ENCODE measurements around the gene PSME3IP1.
"Not testable (repeated sequence)": the region's sequence is repeated elsewhere in the genome, so short reads cannot be mapped to it uniquely, and the experiment has no call there.

Gene PSME3IP1, protein sequence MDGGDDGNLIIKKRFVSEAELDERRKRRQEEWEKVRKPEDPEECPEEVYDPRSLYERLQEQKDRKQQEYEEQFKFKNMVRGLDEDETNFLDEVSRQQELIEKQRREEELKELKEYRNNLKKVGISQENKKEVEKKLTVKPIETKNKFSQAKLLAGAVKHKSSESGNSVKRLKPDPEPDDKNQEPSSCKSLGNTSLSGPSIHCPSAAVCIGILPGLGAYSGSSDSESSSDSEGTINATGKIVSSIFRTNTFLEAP

DNA sequence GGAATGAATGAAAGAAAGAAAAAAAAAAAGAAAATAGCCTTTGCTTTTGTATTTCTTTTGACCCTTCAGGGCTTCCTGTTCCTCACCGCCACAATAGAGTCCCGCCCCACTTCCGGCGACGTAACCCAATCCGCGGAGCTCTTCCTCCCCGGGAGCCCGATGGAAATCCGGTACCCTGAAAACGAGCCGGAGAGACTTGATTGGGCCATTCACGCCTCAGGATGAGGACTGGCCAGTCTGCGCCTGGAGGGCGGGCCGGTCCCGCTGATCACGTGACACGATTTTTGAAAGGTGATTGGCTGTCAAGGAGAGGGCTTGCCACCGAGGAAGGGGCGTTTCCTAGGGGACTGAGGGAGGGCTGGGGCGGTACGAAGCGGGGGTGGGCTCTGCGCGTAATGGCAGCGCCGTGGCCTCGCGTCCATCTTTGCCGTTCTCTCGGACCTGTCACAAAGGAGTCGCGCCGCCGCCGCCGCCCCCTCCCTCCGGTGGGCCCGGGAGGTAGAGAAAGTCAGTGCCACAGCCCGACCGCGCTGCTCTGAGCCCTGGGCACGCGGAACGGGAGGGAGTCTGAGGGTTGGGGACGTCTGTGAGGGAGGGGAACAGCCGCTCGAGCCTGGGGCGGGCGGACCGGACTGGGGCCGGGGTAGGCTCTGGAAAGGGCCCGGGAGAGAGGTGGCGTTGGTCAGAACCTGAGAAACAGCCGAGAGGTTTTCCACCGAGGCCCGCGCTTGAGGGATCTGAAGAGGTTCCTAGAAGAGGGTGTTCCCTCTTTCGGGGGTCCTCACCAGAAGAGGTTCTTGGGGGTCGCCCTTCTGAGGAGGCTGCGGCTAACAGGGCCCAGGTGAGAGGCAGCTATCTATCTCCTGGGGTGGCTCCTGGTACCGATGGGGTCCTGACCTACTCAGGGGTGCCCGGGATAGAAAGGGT lies at the start of gene PSME3IP1, which contains the start of gene RSPRY1:
PSME3IP1 (minus strand) TSS at position 95 of the 927 bp plus-strand sequence. CDS start 12,185 bp downstream, outside the sequence.
RSPRY1 (plus strand) TSS at position 385 of the 927 bp plus-strand sequence. CDS start 18,330 bp downstream, outside the sequence.
- peak; percentile 95 for DNase-seq

DNA sequence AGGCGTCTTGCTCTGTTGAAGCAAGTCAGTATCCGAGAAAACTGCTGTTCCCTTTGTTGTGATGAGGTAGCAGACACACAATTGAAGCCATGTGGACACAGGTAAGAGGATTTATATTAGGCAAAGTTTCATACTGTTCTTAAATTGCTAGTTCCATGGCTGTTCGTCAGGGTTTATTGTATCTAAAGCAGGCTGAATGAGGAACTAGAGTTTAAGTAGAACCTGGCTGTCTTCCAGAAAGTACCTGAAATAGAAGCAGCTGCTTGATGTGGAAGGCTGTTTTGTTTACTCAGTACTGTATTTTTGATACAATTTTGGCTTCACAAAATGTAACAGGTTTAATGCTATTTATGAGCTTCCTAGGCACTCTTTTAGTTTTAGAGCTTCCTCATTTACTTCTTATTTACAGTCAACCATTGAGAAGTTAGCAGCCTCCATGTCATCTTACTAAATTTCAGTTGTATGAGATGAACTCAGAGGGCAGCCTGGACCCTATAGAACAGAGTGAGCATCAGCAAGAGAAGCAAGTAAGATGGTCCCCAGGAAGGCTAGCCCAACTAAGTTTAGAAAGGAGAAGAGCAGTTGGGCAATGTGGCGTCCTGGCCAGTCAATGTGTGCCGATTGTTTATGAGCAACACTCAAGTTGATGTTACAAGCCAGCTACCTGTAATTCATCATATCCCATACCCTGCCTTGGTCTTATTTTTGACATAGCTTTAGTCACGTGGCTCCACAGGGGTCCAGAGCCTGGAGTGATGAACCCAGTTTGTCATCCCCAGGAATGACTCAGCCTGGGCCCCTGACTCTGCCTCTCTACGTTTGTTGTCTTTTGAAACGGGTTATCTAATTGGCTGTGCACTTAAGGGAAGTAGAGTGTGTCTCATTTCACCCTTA lies 49.5 kb upstream of the PSME3IP1 start:
- DNase-seq: peak; percentile 93

DNA sequence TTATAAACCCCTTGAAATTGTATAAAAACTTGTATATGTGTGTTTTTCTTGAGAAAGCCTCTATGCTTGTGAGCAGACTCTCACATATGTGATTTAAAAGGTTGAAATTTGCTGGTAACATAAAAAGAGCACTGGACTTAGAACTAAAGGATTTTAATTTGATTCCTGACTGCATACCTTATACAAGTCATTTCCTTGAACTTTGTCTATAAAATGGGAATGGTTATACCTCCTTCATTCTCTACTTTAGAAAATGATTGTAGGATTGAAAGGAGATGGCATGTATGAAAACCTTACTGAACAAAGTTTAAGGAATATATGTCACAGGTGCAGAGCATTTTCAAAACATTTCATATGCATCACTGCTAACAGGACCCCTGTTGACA lies 48.9 kb upstream of the PSME3IP1 start:
- DNase-seq: no peak

DNA sequence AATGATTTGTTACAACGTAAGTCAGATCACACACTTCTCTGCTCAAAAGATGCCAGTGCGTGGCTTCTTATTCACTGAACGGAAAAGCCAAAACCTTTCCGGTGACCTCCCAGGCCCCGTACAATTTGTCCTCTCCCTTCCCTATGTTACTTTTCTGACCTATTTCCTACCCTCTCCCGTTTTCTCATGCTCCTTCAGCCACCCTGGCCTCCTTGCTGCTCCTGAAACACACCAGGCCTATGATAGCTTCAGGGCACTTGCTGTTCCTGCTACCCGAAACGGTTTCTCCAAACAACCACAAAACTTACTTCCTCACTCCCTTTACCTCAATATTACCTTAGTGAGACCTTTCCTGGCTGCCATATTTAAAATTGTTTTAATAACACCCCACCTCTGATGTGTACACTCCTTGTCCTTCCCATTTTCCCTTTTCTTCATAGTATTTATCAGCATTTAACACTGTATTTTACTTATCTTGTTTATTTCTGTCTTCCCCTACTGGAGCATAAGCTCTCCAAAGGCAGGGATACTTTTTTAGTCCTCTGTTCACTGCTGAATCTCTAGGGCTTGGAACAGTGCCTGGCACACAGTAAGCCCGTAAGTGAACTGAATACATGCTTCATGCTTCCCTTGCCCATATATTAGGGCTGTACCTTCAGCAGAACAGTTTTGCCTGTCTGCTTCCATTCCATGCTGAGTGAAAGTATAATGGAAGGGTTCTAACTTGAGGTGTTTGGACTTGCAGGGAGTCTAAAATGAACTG lies 48.3 kb upstream of the PSME3IP1 start:
- no peak for DNase-seq

DNA sequence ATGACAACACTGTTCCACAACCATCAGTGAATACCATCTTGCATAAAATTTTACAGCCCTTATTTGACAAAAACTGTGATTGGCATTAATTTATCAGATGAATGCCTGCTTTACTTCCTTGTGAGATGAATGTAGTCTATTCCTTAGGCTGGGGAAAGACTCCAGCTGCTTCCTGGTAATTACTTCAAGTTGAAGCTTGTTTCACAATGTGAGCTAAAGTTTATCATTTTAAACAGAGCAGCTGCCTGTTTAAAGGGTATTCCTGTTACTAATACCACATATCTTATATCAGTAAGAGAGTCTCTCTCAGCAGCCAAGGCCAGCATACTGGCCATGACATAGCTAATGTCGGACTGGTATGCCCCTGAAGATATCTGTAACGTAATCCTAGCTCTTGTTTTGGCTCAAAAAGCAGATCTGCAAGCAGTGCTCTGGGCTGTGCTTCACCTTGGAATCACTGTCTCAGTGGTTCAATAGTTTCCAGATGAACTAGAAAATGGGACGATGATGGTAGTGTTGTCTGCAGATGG lies 46.0 kb upstream of the PSME3IP1 start:
- DNase-seq: no peak

DNA sequence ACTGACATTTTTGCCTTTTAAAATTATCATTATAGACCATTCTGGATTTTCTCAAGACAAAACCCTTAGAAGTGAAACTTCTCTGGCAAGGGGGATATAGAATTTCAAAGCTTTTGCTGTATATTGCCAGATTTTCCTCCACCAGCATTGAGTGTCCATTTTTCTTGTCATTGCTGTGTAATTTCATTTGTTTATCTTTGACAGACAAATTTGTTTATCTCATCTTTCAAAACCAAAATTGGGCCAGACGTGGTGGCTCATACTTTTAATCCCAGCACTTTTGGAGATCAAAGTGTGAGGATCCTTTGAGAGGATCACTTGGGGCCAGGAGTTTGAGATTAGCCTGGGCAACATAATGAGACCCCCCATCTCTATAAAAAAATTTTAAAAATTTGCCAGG lies 43.2 kb upstream of the PSME3IP1 start:
- DNase-seq: no peak

DNA sequence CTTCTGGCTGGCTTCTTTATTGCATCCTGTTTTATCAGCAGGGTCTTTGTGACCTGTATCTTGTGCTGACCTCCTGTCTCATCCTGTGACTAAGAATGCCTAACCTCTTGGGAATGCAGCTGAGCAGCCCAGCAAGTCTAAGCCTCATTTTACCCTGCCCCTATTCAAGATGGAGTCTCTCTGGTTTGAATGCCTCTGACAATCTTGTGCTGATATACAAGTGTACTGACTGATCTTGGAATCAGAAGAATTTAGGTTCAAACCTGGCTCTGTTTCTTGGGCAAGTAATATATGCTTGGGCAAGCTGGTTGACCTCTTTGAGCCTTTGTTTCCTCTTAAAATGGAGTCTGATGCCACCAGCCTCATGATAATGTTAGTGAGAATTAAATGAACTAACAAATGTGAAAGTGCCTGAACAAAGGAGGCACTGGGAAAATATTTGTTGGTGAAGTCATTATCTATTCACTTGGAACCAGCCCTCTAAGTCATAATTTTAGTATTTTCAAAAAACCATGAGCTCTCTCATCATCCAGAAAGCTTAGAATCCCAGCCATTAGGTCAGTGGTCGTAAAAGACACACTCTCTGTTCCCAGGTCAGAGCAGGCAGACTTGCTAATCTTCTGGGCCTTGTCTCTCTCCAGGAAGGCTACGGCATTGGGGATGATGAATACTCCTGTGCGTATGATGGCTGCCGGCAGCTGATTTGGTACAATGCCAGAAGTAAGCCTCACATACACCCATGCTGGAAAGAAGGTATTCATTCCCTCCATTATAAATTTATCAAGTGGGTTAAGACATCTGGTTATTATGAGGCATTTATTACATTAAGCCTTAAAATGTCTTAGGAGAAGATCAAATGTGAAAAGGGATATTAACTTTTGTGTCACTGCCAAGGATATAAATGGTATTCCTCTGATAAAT lies 41.1 kb upstream of the PSME3IP1 start:
- DNase-seq: no peak

DNA sequence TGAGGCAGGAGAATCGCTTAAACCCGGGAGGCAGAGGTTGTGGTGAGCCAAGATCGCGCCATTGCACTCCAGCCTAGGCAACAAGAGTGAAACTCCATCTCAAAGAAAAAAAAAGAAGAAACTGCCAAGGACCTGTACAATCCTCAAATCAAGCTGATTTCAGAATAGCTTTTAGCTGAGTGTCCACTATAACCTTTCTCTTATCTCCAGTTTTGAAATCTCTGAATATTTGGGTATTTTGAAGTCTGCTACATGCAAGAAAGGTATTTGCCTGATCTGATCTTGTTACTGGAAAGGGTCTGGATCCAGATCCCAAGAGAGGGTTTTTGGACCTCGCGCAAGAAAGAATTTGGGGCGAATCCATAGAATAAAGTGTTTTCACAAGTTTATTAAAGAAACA lies 40.1 kb upstream of the PSME3IP1 start:
- DNase-seq: no peak

DNA sequence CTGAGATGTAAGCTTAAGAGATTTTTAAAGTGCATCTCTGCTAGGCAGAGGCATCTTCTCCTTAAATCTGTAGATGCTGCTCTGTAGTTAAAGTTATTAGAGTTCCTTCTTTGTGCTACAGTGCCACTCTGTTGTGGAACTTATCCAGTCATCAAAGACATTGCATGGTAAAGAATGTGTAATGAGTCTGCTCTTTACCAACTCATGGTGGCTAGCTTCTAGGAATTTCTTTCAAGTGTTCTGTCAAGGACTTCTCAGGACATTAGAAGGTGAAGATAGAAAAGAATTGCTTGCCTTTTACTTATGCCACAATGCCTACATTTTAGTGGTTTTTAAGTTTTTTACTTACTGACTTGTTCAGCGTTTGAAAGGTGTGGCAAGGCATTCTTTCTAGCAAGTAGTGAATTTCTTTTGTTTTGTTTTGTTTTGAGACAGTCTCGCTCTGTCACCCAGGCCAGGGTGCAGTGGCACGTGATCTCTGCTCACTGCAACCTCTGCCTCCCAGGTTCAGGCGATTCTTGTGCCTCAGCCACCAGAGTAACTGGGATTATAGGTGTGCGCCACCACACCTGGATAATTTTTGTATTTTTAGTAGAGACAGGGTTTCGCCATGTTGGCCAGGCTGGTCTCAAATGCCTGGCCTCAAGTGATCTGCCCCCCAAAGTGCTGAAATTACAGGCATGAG lies 39.0 kb upstream of the PSME3IP1 start:
- no peak for DNase-seq

DNA sequence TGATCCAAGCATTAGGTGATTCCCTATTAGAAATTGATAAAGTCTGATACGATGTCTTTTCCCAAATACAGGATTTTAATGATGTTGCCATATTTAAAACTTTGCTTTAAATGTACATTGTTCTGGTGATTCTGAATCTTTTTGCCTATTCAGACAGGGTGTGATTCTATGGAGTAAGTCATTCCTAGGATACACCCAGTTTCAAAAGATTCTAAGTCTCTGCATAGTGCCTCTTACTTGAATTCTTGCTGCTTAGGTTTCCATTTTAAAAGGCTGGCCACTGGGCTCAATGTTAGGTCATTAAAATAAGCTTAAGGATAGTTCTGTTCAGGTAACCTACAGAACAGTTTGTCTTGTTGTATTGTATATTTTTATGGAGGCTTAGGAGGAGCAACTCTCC lies 37.2 kb upstream of the PSME3IP1 start:
- no peak for DNase-seq

DNA sequence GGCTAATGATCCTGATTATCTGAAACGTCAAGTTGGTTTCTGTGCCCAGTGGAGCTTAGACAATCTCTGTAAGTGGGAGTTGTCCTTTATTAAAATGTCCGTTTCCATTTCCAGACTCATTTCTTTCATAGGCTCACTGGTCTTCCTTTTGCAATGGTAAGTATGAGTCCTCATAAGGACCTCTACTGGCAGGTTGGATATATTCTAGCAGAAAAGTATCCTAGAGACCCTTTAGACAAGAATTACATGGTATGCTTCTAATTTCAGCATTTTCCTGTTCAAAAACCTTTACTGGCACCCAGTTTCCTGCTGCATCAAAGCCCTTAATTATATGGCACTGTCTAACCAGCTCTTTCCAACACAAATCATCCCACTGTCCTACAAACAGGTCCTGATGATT lies 31.1 kb upstream of the PSME3IP1 start:
- DNase-seq: no peak

DNA sequence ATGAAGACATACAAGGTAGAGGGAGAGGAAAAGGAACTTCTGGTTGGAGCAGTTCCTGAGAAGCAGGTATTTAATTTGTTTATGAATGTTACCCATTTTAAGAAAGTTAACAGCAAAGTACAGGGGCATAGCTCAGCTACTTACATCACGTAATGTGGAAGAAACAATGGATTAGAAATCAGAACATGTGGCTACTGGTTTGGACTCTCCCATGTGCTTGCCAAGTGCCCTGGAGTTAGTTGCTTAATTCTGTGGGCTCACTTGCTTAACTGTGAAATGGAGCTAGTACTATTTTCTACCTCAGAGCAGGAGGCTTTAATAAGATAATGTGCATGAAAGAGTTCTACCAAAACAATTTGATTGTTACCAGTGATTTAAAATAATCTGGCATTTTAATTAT lies 27.6 kb upstream of the PSME3IP1 start:
- no peak for DNase-seq

DNA sequence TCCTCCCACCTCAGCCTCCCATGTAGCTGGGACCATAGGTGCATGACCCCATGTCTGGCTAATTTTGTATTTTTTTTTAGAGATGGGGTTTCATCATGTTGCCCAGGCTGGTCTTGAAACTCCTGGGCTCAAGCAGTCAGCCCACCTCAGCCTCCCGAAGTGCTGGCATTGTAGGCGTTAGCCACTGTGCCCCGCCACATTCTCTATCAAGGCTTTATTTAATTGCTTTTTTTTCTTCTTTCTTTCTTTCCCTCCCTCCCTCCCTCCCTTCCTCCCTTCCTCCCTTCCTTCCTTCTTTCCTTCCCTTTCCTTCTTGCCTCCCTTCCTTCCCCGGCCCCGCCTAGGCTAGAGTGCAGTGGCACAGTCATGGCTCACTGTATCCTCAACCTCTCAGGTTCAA lies 23.9 kb upstream of the PSME3IP1 start:
- DNase-seq: no peak

DNA sequence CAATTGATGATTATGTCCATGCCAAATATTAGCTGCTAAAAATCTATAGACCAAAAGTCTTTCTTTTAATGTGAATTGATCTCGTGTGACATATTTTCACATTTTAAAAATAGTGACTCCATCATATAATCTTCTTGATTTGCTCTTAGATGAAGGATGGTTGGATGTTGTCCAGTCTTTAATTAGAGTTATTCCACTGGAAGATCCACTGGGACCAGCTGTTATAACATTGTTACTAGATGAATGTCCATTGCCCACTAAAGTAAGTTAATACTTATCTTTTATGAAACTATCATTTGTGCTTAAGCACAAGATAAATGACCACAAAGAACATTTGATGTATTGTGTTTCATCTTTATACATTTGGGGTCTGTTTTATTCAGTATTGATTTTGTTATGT lies 23.1 kb upstream of the PSME3IP1 start:
- no peak for DNase-seq

DNA sequence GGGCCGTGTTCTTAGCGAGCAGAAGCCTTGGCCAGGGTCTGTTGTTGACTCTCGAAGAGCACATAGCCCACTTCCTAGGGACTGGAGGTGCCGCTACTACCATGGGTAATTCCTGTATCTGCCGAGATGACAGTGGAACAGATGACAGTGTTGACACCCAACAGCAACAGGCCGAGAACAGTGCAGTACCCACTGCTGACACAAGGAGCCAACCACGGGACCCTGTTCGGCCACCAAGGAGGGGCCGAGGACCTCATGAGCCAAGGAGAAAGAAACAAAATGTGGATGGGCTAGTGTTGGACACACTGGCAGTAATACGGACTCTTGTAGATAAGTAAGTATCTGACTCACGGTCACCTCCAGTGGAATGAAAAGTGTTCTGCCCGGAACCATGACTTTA lies 18.8 kb upstream of the PSME3IP1 start:
- DNase-seq: no peak

DNA sequence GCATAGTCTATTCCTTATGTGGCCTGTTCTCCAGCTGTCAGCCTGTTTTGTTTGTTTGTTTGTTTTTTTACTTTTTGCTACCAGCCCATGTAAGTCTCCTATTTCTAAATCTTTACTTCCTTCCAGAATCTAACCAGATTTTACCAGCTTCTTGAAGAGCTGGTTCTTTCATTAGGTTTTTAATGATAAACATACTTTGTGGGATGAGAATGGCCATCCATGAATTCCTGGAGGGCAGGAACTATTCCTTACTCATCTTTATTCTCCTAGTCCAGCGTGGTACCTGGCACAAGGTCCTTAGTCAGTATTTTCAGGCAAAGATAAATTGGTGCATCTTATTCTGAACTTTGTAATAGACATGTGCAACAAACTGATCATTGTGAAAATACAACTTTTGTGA lies 17.6 kb upstream of the PSME3IP1 start:
- no peak for DNase-seq

DNA sequence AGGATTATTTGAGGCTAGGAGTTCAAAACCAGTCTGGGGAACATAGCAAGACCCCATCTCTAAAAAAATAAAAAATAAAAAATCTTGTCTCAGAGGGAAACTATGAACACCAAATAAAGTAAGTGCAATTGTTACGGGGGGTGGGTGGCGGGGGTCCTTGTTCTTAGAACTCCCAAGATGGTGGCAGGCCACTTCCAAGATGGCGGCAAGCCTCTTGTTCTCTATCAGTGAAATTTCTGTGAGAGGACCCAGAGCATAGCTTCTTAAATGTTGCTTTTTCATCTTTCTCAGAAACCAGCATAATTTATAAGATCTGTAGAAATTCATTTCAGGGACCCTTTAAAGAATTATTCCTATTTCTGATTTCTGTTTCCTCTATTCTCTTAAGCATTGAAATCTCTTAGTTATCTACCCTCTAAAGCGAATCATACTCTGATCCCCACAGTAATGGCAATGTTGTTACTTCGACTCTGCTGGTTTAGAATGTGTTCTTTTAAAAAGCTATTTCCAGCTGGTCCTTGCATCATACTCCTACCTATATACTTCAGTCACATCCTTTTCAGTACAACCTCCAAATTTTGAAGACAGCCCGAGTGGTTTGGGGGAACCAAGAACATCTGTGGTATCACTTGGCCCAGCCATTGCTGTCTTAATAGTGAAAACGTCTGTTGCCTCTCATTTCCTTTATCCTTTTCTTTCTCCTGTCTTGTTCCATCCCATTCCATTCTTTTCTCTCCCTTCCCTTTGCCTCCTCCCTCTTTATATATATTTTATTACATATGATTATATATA lies 16.5 kb upstream of the PSME3IP1 start:
- DNase-seq: no peak

DNA sequence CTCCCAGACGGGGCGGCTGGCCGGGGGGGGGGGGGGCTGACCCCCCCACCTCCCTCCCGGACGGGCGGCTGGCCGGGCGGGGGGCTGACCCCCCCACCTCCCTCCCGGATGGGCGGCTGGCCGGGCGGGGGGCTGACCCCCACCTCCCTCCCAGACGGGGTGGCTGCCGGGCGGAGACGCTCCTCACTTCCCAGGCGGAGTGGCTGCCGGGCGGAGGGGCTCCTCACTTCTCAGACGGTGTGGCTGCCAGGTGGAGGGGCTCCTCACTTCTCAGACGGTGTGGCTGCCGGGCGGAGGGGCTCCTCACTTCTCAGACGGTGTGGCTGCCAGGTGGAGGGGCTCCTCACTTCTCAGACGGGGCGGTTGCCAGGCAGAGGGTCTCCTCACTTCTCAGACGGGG lies 15.1 kb upstream of the PSME3IP1 start:
- not testable (repeated sequence) for DNase-seq

DNA sequence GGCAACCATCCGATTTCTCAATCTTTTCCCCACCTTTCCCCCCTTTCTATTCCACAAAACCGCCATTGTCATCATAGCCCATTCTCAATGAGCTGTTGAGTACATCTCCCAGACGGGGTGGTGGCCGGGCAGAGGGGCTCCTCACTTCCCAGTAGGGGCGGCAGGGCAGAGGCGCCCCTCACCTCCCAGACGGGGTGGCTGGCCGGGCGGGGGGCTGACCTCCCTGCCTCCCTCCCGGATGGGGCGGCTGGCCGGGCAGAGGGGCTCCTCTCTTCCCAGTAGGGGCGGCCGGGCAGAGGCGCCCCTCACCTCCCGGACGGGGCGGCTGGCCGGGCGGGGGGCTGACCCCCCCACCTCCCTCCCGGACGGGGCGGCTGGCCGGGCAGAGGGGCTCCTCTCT lies 14.5 kb upstream of the PSME3IP1 start:
- DNase-seq: not testable (repeated sequence)
